ENCODE data around the gene UNC93A. TPM values are rescaled to one million over a fixed set of nuclear protein-coding genes. Genes with fewer than 3 reads are reported as not detected.
"Not testable (repeated sequence)": the region's sequence is repeated elsewhere in the genome, so short reads cannot be mapped to it uniquely, and the experiment has no call there.

UNC93A gene
- total RNA-seq, 1 donor from 2014 or later, result not detected

- no peak for TF ChIP-seq CTCF (IDR thresholded peaks at IDR 0.05)
- no peak overlapping the region for H3K27ac Mint-ChIP-seq (ENCODE audit: unreplicated experiment)
- no peak overlapping the region for H3K4me3 Mint-ChIP-seq (ENCODE audit: unreplicated experiment)
- H3K4me1 Mint-ChIP-seq (ENCODE audit: low read depth), result no peaks in the 10 kb centered on the region
- no peaks in the 10 kb centered on the region for H3K9me3 Mint-ChIP-seq (ENCODE audit: low read depth)
- no peak for DNase-seq (ENCODE audit: low spot score)
- H3K36me3 Mint-ChIP-seq (ENCODE audit: low read depth), result no peaks in the 10 kb centered on the region
- peaks cover 36% of the 10 kb centered on the region for H3K27me3 Mint-ChIP-seq (ENCODE audit: low read depth)
Measured at GRCh38 chr6:167275436-167275835, 15.7 kb upstream of the UNC93A start.

DNA sequence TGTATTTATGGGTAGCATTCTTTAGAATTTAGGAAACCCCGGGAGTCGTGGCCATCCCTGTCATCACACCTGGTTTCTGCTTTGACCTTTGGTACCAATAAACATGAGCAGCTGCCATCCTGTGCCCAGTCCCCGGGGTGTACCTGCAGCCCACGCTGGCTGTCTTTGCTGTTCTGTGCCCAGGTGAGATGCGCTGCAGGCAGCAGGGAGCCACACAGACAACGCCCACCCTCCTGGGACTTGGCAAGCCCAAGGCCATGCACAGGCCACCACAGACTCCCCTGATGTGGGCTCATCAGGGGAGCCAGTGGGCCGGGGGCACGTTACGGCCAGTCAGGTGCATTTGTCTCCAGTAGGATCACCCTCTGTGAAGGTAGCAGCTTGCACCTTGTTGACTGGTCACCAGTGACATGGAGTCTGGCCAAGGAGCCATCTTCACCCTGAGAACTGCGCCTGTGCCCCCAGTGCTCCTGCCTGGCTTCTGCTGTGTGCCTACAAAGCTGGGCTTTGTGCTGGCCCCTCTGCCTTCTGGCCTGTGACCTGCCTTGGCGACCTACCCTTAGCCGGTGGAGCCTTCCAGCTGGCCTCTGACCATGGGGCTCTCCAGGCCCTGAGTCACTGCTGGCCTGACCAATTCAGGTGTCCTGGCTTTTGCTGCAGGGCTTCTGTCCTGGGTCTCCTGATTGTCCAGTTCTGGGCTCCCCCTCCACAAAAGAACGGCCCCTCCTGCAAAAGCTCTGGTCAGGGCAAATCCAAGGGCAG is 14.2 kb upstream of the UNC93A start:
- H3K4me3 Mint-ChIP-seq (ENCODE audit: unreplicated experiment), result no peak overlapping the region
- DNase-seq (ENCODE audit: low spot score), result no peak
- no peaks in the 10 kb centered on the region for H3K9me3 Mint-ChIP-seq (ENCODE audit: low read depth)
- H3K36me3 Mint-ChIP-seq (ENCODE audit: low read depth), result no peaks in the 10 kb centered on the region
- peaks cover 35% of the 10 kb centered on the region for H3K27me3 Mint-ChIP-seq (ENCODE audit: low read depth)
- H3K4me1 Mint-ChIP-seq (ENCODE audit: low read depth), result no peaks in the 10 kb centered on the region
- no peak overlapping the region for H3K27ac Mint-ChIP-seq (ENCODE audit: unreplicated experiment)
- TF ChIP-seq CTCF (IDR thresholded peaks at IDR 0.05), result no peak

DNA sequence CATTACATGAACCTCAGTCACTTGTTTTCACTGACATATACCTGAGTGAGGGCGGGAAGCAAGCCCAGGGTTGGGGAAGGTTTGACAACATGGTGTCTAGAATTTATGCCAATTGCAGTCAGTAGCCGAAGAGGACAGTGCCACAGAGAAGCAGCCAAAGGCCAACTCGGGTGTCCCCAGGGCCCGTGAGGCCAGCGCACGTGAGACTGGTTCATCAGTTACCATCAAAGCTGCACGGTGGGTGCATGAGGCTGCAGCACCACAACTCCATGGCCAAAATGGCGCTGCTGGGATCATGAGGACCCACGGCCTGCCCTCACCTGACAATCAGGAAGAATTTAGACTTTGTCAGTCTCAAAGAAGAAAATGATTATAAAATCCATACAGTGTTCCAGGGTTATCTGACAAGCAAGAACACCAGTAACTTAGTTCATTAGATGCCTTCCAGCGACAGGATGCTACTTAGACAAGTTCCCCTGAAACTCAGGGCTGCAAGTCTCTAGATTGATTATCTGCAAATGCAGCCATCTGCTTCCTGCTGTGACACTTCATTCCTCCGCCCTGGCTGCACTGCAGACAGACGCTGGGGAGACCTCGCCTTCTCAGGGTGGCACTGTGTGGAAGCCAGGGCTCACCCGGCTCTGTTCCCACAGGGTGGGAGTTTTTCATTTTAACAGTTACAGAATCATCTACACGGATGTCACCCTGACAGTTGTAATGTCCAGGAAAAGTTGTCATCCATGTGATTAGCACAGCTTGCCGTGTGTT is 12.8 kb upstream of the UNC93A start:
- not testable (repeated sequence) for H3K4me3 Mint-ChIP-seq (ENCODE audit: unreplicated experiment); H3K4me1 Mint-ChIP-seq (ENCODE audit: low read depth); H3K9me3 Mint-ChIP-seq (ENCODE audit: low read depth); DNase-seq (ENCODE audit: low spot score); H3K36me3 Mint-ChIP-seq (ENCODE audit: low read depth); H3K27ac Mint-ChIP-seq (ENCODE audit: unreplicated experiment)
- peaks cover 38% of the 10 kb centered on the region for H3K27me3 Mint-ChIP-seq (ENCODE audit: low read depth)

GRCh38 chr6:167279766-167280446 is 11.2 kb upstream of the UNC93A start:
- peaks cover 30% of the 10 kb centered on the region for H3K27me3 Mint-ChIP-seq (ENCODE audit: low read depth)
- H3K4me3 Mint-ChIP-seq (ENCODE audit: unreplicated experiment), result no peak overlapping the region
- no peaks in the 10 kb centered on the region for H3K9me3 Mint-ChIP-seq (ENCODE audit: low read depth)
- no peak for DNase-seq (ENCODE audit: low spot score)
- H3K4me1 Mint-ChIP-seq (ENCODE audit: low read depth), result no peaks in the 10 kb centered on the region
- no peaks in the 10 kb centered on the region for H3K36me3 Mint-ChIP-seq (ENCODE audit: low read depth)
- no peak for TF ChIP-seq CTCF (IDR thresholded peaks at IDR 0.05)
- H3K27ac Mint-ChIP-seq (ENCODE audit: unreplicated experiment), result no peak overlapping the region

- not testable (repeated sequence) for DNase-seq (ENCODE audit: low spot score); H3K4me1 Mint-ChIP-seq (ENCODE audit: low read depth); H3K36me3 Mint-ChIP-seq (ENCODE audit: low read depth); H3K27ac Mint-ChIP-seq (ENCODE audit: unreplicated experiment); H3K4me3 Mint-ChIP-seq (ENCODE audit: unreplicated experiment); H3K9me3 Mint-ChIP-seq (ENCODE audit: low read depth)
- peaks cover 26% of the 10 kb centered on the region for H3K27me3 Mint-ChIP-seq (ENCODE audit: low read depth)
Measured at GRCh38 chr6:167280466-167280865, 10.6 kb upstream of the UNC93A start.

DNA sequence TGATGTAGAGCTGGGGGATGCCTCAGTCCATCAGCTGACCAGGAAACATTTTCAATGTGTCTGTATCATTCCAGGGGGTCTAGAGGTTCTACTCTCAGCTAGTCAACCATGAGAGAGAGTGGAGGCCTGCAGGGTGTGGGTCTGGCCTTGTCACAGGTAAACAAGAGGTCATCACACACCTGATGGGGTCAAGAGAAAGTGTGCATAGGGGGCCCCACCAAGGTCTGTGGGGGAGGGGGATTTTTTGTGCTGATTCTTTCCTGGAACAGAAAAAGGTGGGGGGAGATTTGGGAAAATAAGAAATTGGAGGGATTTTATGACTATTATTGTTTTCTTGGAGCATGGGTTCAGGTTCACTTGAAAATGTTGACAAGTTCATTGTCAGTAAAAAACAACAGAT is 8.9 kb upstream of the UNC93A start:
- DNase-seq (ENCODE audit: low spot score), result no peak
- Mint-ChIP-seq H3K9me3 (ENCODE audit: low read depth) (no peaks in the 10 kb centered on the region), H3K4me3 (ENCODE audit: unreplicated experiment) (no peak overlapping the region), H3K36me3 (ENCODE audit: low read depth) (no peaks in the 10 kb centered on the region), H3K4me1 (ENCODE audit: low read depth) (no peaks in the 10 kb centered on the region), H3K27me3 (ENCODE audit: low read depth) (peaks cover 25% of the 10 kb centered on the region), H3K27ac (ENCODE audit: unreplicated experiment) (no peak overlapping the region)
- no peak for TF ChIP-seq CTCF (IDR thresholded peaks at IDR 0.05)

GRCh38 chr6:167284565-167284964 is 6.5 kb upstream of the UNC93A start:
- H3K27ac Mint-ChIP-seq (ENCODE audit: unreplicated experiment); H3K36me3 Mint-ChIP-seq (ENCODE audit: low read depth); H3K4me1 Mint-ChIP-seq (ENCODE audit: low read depth); DNase-seq (ENCODE audit: low spot score); H3K4me3 Mint-ChIP-seq (ENCODE audit: unreplicated experiment); H3K9me3 Mint-ChIP-seq (ENCODE audit: low read depth): not testable (repeated sequence)
- peaks cover 14% of the 10 kb centered on the region for H3K27me3 Mint-ChIP-seq (ENCODE audit: low read depth)

Measured in chondrocyte (in vitro differentiated cells).